ENCODE measurements around the gene GFAP. TPM values are rescaled to one million over a fixed set of nuclear protein-coding genes. Genes with fewer than 3 reads are reported as not detected.

Gene GFAP
- polyA plus RNA-seq, 1 of the 3 experiments (the other 2 are of a cell fraction): 0.48 TPM

- H3K27me3 ChIP-seq (ENCODE audit: insufficient read depth): no peaks in the 10 kb centered on the region
- H3K79me2 ChIP-seq (ENCODE audit: insufficient read depth): no peaks in the 10 kb centered on the region; the same call in 1 of the 2 replicates
- POLR2A ChIA-PET: interaction anchor here (1.0 kb wide), 1 partner anchor 8 kb away, joined by 3 read pairs; no protein-coding TSS in a partner anchor
- TF ChIP-seq POLR2AphosphoS5 (IDR thresholded peaks at IDR 0.05; ENCODE audit: low read depth, low read length): no peak
- no peak for TF ChIP-seq EZH2phosphoT487 (IDR thresholded peaks at IDR 0.05; ENCODE audit: borderline replicate concordance, low read depth)
- TF ChIP-seq ELF1 (IDR thresholded peaks at IDR 0.05): no peak
- no peak for TF ChIP-seq MAX (IDR thresholded peaks at IDR 0.05; ENCODE audit: low read depth)
- no peak for TF ChIP-seq CTCF (IDR thresholded peaks at IDR 0.05)
- no peak for TF ChIP-seq PBX3 (IDR thresholded peaks at IDR 0.05)
- TF ChIP-seq REST (IDR thresholded peaks at IDR 0.05; ENCODE audit: low read depth, low read length): no peak
- TF ChIP-seq SMC3 (IDR thresholded peaks at IDR 0.05; ENCODE audit: low read depth, low read length): no peak
- TF ChIP-seq USF1 (IDR thresholded peaks at IDR 0.05; ENCODE audit: borderline replicate concordance, low read depth): no peak
- H3K4me1 ChIP-seq (ENCODE audit: control insufficient read depth in 1 of 2, insufficient read depth in 2 of 2, low read depth in 1 of 2, low read length in 1 of 2): peaks cover 0 to 23% of the 10 kb centered on the region in 2 experiments; a peak in 1 of 4 replicates
- H4K20me1 ChIP-seq (ENCODE audit: insufficient read depth): no peaks in the 10 kb centered on the region
- H3K9ac ChIP-seq: no peak overlapping the region
- no peaks in the 10 kb centered on the region for H3K9me2 ChIP-seq
- 73% methylated on average over 3 of the region's 7 CpGs for whole genome bisulfite sequencing (ENCODE audit: low lambda C conversion rate)
- no peak overlapping the region; a peak in 1 of 4 replicates for H3K27ac ChIP-seq (ENCODE audit: low read depth in 2 of 2, low read length in 1 of 2)
- H3K36me3 ChIP-seq (replicated peaks in 1 of 2; ENCODE audit: control insufficient read depth in 1 of 2, insufficient read depth in 2 of 2, low read length in 1 of 2): peaks cover 7 to 48% of the 10 kb centered on the region in 2 experiments
- DNase-seq: no peak
- no peak overlapping the region for H3K4me2 ChIP-seq
- no peaks in the 10 kb centered on the region for H3K9me3 ChIP-seq
- CTCF ChIA-PET: interaction anchor here (0.9 to 17.2 kb wide), 4 partner anchors 9 to 206 kb away, joined by 3 to 433 read pairs (median 16); no protein-coding TSS in a partner anchor
- H2AFZ ChIP-seq (ENCODE audit: low read depth): no peak overlapping the region
- H3K4me3 ChIP-seq (ENCODE audit: low read depth in 2 of 2, low read length in 1 of 2): no peak overlapping the region
- peaks cover 10% of the 10 kb centered on the region for H3F3A ChIP-seq (replicated peaks; ENCODE audit: insufficient read depth)
These were observed 13.8 kb upstream of the GFAP start for GRCh38 chr17:44928950-44929720.

All from SK-N-SH (cell line).